Ovary (tissue), 10 donors: Measurements from ENCODE around the gene NSMF. TPM values are rescaled to one million over a fixed set of nuclear protein-coding genes. Genes with fewer than 3 reads are reported as not detected.

Source experiments
- DNase-seq, 5 donors: peaks; one replicate each; pipeline ENCODE4 v3.0.0-alpha.2; 2019 to 2020
- H3K27ac ChIP-seq, 2 donors: fragments of 200-600 bp; one replicate each; pipeline versions ENCODE4 v1.5.1 to v1.8.0; 2019 to 2022
- H3K27me3 ChIP-seq: fragments of 200-600 bp; one replicate; pipeline ENCODE4 v1.8.0; 2022
- H3K36me3 ChIP-seq: fragments of 200-600 bp; sonication (generic); one replicate; pipeline ENCODE4 v1.5.1; 2019
- H3K4me1 ChIP-seq: one replicate; pipeline ENCODE4 v1.8.1; 2013; ENCODE audit warnings: mild to moderate bottlenecking, moderate library complexity; ENCODE audit not compliant: insufficient read depth
- H3K4me3 ChIP-seq: fragments of 200-600 bp; sonication (generic); one replicate; pipeline ENCODE4 v1.5.1; 2017
- H3K9me3 ChIP-seq, 2 donors: fragments of 200-600 bp in 1 of 2; sonication (generic) in 1 of 2; one replicate each; pipeline versions ENCODE4 v1.5.1 to v1.8.1; 2013 to 2019; ENCODE audit warnings: mild to moderate bottlenecking in 1 of 2, moderate library complexity in 1 of 2
- CTCF ChIP-seq, 3 donors: fragments of 450-650 bp in 2 of 3; fragments of 200-600 bp in 1 of 3; IDR thresholded peaks; one replicate each; pipeline versions ENCODE4 v1.5.1 to v1.8.0; 2016 to 2022; ENCODE audit warnings: antibody characterized with exemption in 3 of 3, mild to moderate bottlenecking in 1 of 3
- EP300 ChIP-seq: sonication (generic); formaldehyde crosslinking; IDR thresholded peaks from one replicate; pipeline ENCODE4 v1.6.1; 2017; ENCODE audit warnings: antibody characterized with exemption
- POLR2A ChIP-seq: fragments of 450-650 bp; IDR thresholded peaks from one replicate; pipeline ENCODE4 v1.6.1; 2017; ENCODE audit warnings: antibody characterized with exemption, mild to moderate bottlenecking, moderate library complexity
- WGBS, 3 donors: extraction: QIAGEN DNeasy Blood & Tissue Kit in 1 of 3; methylation state at CpG; one replicate each; pipeline versions ENCODE4 v1.1.5 to v1.1.7; 2013 to 2017; 5-methylcytosine and 5-hydroxymethylcytosine counted together
- intact Hi-C, 4 donors: fragments of 100-400 bp; cut with DNase I; formaldehyde crosslinking; loops; one replicate each; pipeline versions ENCODE4 v1.11.0 to v1.15.1; 2022 to 2023
- long read RNA-seq, 3 donors: library from polyadenylated mRNA in 2 of 3; unstranded in 2 of 3; transcript quantifications; one replicate each; pipeline ENCODE4 v2.0.0 and lab custom pipeline, GENCODE V29; 2021 to 2026
- polyA plus RNA-seq, 2 donors: library from polyadenylated mRNA; stranded (reverse); fragments of 200-250 nt in 1 of 2; fragments of 350-450 nt in 1 of 2; fragmentation: Illumina TruSeq in 1 of 2; extraction: RNeasy Lipid Tissue Mini Kit (QIAGEN cat#74804) in 1 of 2; gene quantifications; one replicate each; pipeline ENCODE4 v1.2.3, GENCODE V29; 2013 to 2014
- total RNA-seq, 7 donors: library from RNA; depleted of rRNA in 2 of 7; stranded (reverse); fragments of >200 nt in 2 of 7; fragmentation: NEBNext Ultra II Directional in 3 of 7; extraction: Animal tissue kit (Norgen Biotek cat#: 25700) in 3 of 7; gene quantifications; one replicate each; pipeline versions ENCODE4 v1.1.0 to v1.2.4, GENCODE V29; 2016 to 2023
- donor health status: DM: no; HTN: no; CAD: no; lungs with moderate emphysema.
- donor health status: DM: no; HTN: no; CAD: no.
- donor health status: Bipolar disorder and iron deficiency.
- donor health status: DM: yes; HTN: yes; CAD: no.
- donor health status: DM: no; HTN: no; CAD: no.
- donor health status: DM: yes; HTN: yes; CAD: no.

Gene NSMF
- total RNA-seq (10 to 100 TPM; 22.9 to 50.3 (median 35.4) TPM), polyA plus RNA-seq (10 to 100 TPM; 24.0 to 29.5 TPM)
- long read RNA-seq, donor 1, partial matches to known transcripts: 11 of 15 reads
- long read RNA-seq, donor 1, other reads (novel, unspliced or antisense): 2 of 15 reads
- long read RNA-seq, donor 2, transcript NSMF-201 (15 exons, 2,981 nt): major isoform, 6 of 33 reads
- long read RNA-seq, donor 2, partial matches to known transcripts: 25 of 33 reads
- long read RNA-seq, donor 2, other reads (novel, unspliced or antisense): 0 of 33 reads
- long read RNA-seq, donor 3, transcript NSMF-201 (15 exons, 2,981 nt): major isoform, 104 of 230 reads
- long read RNA-seq, donor 3, transcript NSMF-205 (14 exons, 3,571 nt): minor isoform, 29 of 230 reads
- long read RNA-seq, donor 3, partial matches to known transcripts: 25 of 230 reads
- long read RNA-seq, donor 3, other reads (novel, unspliced or antisense): 72 of 230 reads

DNA sequence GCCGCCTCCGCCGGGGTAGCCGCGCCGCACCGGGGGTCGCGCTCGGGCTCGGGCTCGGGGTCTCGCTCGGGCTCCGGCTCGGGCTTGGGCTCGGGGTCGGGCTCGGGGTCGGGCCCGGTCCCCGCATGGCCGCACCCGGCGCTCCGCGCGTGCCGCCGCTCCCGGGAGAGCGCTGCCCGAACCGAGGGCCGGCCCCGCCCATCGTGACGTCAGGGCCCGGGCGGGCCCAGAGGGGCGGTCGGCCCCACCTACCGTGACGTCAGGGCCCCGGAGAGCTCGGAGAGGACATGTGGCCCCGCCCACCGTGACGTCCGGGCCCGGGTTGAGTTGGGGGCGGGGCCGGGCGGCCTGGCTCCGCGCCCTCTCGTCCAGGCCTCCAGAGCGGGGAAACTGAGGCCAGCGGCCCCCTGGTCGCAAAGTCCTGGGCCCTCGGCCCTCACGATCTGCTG is at the start of gene NSMF:
Gene NSMF, minus strand, starts transcription at position 183 of the 449 bp plus-strand sequence. CDS start 232 bp downstream, outside the sequence.
- 0 to 1% (median 0%) methylated on average over 21 to 62 of the region's 62 CpGs for WGBS, 3 donors
- TF ChIP-seq POLR2A (peak; percentile 89), EP300 (no peak)
- Histone ChIP-seq H3K36me3 (no peaks in the 10 kb centered on the region), H3K9me3 (no peaks in the 10 kb centered on the region), H3K27me3 (no peaks in the 10 kb centered on the region), H3K4me1 (peaks cover 15% of the 10 kb centered on the region), H3K4me3 (peak within 1 kb of the TSS; percentile 46), H3K27ac (peak within 1 kb of the TSS; percentile 11 to 72)
- intact Hi-C loops: loop anchor here in 1 of 4 donors (2.0 kb wide), 1 partner anchor 36 kb away; the partner anchor contains the start of genes EXD3 and NOXA1
- peak; percentile 95 to 98 (median 97) for DNase-seq

- no peaks in the 10 kb centered on the region for H3K36me3 ChIP-seq
- 83 to 90% (median 85%) methylated on average over 26 of the region's 26 CpGs for WGBS, 3 donors
- no peaks in the 10 kb centered on the region for H3K4me1 ChIP-seq
- no peaks in the 10 kb centered on the region for H3K27me3 ChIP-seq
- no peak overlapping the region for H3K4me3 ChIP-seq
- no peaks in the 10 kb centered on the region for H3K9me3 ChIP-seq
- no peak overlapping the region for H3K27ac ChIP-seq
- DNase-seq: no peak
- TF ChIP-seq POLR2A (no peak), EP300 (no peak), CTCF (IDR thresholded peaks at IDR 0.05) (no peak)
- intact Hi-C loops: no loop called here
Measured at GRCh38 chr9:137506702-137507171, 47.6 kb upstream of the NSMF start.

- H3K4me1 ChIP-seq: no peaks in the 10 kb centered on the region
- no peaks in the 10 kb centered on the region for H3K9me3 ChIP-seq
- H3K4me3 ChIP-seq: no peak overlapping the region
- no peak for TF ChIP-seq CTCF (IDR thresholded peaks at IDR 0.05)
- no peak for TF ChIP-seq POLR2A
- no peak for TF ChIP-seq EP300
- H3K36me3 ChIP-seq: no peaks in the 10 kb centered on the region
- WGBS, 3 donors: 90 to 93% (median 92%) methylated on average over 15 of the region's 15 CpGs
- intact Hi-C loops: no loop called here
- DNase-seq: no peak
- no peaks in the 10 kb centered on the region for H3K27me3 ChIP-seq
- H3K27ac ChIP-seq: no peak overlapping the region
Measured at GRCh38 chr9:137506274-137506673, 47.1 kb upstream of the NSMF start.

GRCh38 chr9:137505421-137506140 is 46.4 kb upstream of the NSMF start:
- intact Hi-C loops: no loop called here
- H3K4me1 ChIP-seq: no peaks in the 10 kb centered on the region
- H3K27me3 ChIP-seq: no peaks in the 10 kb centered on the region
- TF ChIP-seq CTCF (IDR thresholded peaks at IDR 0.05) (no peak), POLR2A (no peak), EP300 (no peak)
- no peaks in the 10 kb centered on the region for H3K36me3 ChIP-seq
- DNase-seq: no peak
- H3K9me3 ChIP-seq: no peaks in the 10 kb centered on the region
- WGBS, 3 donors: 91 to 94% (median 93%) methylated on average over 28 of the region's 28 CpGs
- no peak overlapping the region for H3K4me3 ChIP-seq
- no peak overlapping the region for H3K27ac ChIP-seq
